H1 (cell line): ENCODE results near the gene ABHD6.

Experiments
- CBX5 ChIP-seq: fragments of 300-800, 300-1000 bp; sonication (generic); IDR thresholded peaks from 2 replicates; pipeline ENCODE4 v1.7.1; 2016; ENCODE audit warnings: antibody characterized with exemption, low read length, low read depth
- CHD2 ChIP-seq: IDR thresholded peaks from 2 replicates; pipeline ENCODE4 v1.6.1; 2012; ENCODE audit warnings: low read length, improper control_type of control experiment
- CREB1 ChIP-seq: IDR thresholded peaks from 2 replicates; pipeline ENCODE4 v1.6.1; 2012; ENCODE audit warnings: inconsistent platforms
- EP300 ChIP-seq, 2 experiments: IDR thresholded peaks; 1 replicate in 1 of 2; 2 replicates in 1 of 2; pipeline ENCODE4 v1.6.1; 2011 to 2012; ENCODE audit warnings: low read depth in 2 of 2, low read length in 2 of 2, mild to moderate bottlenecking in 2 of 2, borderline replicate concordance in 1 of 2, inconsistent platforms in 1 of 2, moderate library complexity in 1 of 2
- EZH2 ChIP-seq: fragments of 200-600 bp; sonication (generic); IDR thresholded peaks from 2 replicates; pipeline ENCODE4 v1.7.1; 2012; ENCODE audit warnings: low read depth, mild to moderate bottlenecking, moderate library complexity, low read length, inconsistent platforms; ENCODE audit not compliant: severe bottlenecking
- HDAC2 ChIP-seq, 2 experiments: fragments of 300-600 bp in 1 of 2; sonication (generic) in 1 of 2; IDR thresholded peaks; 2 replicates each; pipeline ENCODE4 v1.6.1; 2011 to 2012; ENCODE audit warnings: low read depth in 2 of 2, low read length in 2 of 2, mild to moderate bottlenecking in 2 of 2, moderate library complexity in 2 of 2, borderline replicate concordance in 1 of 2, inconsistent platforms in 1 of 2
- JUND ChIP-seq: IDR thresholded peaks from 2 replicates; pipeline ENCODE4 v1.6.1; 2011; ENCODE audit warnings: mild to moderate bottlenecking, improper control_type of control experiment, low read length
- NANOG ChIP-seq: IDR thresholded peaks from 2 replicates; pipeline ENCODE4 v1.6.1; 2011; ENCODE audit warnings: low read length, low read depth, mild to moderate bottlenecking, inconsistent platforms; ENCODE audit not compliant: insufficient read depth, poor library complexity, severe bottlenecking
- POLR2A ChIP-seq, 2 experiments: IDR thresholded peaks; 1 replicate in 1 of 2; 2 replicates in 1 of 2; pipeline ENCODE4 v1.6.1; 2011; ENCODE audit warnings: low read depth in 2 of 2, low read length in 2 of 2, mild to moderate bottlenecking in 2 of 2; ENCODE audit errors: control extremely low read depth in 1 of 2
- SP4 ChIP-seq: IDR thresholded peaks from 2 replicates; pipeline ENCODE4 v1.6.1; 2012; ENCODE audit warnings: low read length, inconsistent platforms
- TBP ChIP-seq: IDR thresholded peaks from 2 replicates; pipeline ENCODE4 v1.6.1; 2011; ENCODE audit warnings: low read depth, low read length, improper control_type of control experiment
- TF ChIP-seq, protein P1 (sequence below), 3 experiments: IDR thresholded peaks; 1 replicate in 2 of 3; 2 replicates in 1 of 3; pipeline versions ENCODE4 v1.5.1 to v1.6.1; 2011; ENCODE audit warnings: low read length in 3 of 3, mild to moderate bottlenecking in 3 of 3, inconsistent platforms in 2 of 3, low read depth in 1 of 3, moderate library complexity in 1 of 3; ENCODE audit not compliant: insufficient read depth in 1 of 3; ENCODE audit errors: control extremely low read depth in 1 of 3

DNA sequence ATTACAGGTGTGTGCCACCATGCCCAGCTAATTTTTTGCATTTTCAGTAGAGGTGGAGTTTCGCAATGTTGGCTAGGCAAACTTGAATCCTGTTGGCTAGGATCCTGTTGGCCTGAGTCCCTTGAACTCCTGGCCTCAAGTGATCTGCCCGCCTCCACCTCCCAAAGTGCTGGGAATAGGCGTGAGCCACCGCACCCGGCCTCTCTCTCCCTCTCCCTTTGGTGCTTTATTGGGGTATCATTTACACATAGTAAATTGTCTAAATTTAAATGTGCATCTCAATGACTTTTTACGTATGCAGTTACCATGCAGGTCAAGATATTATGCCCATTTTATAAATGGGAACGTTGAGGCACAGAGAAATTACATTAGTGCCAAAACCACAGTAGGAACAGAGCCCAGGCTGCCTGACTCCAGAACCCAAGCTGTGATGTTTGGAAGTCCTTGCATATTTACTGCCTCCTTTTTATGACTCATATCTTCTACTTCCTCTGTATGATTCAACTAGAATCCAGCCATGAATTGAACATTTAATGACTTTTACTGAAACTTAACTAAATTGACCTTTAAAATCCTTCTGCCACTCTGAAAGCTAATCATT lies 34.4 kb downstream of the ABHD6 start:
- TF ChIP-seq JUND (no peak), CHD2 (no peak), TBP (no peak), NANOG (no peak), POLR2A (IDR thresholded peaks at IDR 0.05; ENCODE audit: control extremely low read depth in 1 of 2, low read depth in 2 of 2, low read length in 2 of 2) (no peak), CBX5 (no peak), SP4 (no peak), HDAC2 (IDR thresholded peaks at IDR 0.05; ENCODE audit: borderline replicate concordance in 1 of 2, low read depth in 2 of 2, low read length in 2 of 2) (no peak), CREB1 (no peak), EP300 (IDR thresholded peaks at IDR 0.05; ENCODE audit: borderline replicate concordance in 1 of 2, low read depth in 2 of 2, low read length in 2 of 2) (no peak), EZH2 (no peak)
- TF ChIP-seq, protein P1, sequence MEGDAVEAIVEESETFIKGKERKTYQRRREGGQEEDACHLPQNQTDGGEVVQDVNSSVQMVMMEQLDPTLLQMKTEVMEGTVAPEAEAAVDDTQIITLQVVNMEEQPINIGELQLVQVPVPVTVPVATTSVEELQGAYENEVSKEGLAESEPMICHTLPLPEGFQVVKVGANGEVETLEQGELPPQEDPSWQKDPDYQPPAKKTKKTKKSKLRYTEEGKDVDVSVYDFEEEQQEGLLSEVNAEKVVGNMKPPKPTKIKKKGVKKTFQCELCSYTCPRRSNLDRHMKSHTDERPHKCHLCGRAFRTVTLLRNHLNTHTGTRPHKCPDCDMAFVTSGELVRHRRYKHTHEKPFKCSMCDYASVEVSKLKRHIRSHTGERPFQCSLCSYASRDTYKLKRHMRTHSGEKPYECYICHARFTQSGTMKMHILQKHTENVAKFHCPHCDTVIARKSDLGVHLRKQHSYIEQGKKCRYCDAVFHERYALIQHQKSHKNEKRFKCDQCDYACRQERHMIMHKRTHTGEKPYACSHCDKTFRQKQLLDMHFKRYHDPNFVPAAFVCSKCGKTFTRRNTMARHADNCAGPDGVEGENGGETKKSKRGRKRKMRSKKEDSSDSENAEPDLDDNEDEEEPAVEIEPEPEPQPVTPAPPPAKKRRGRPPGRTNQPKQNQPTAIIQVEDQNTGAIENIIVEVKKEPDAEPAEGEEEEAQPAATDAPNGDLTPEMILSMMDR (IDR thresholded peaks at IDR 0.05; ENCODE audit: control extremely low read depth in 1 of 3, insufficient read depth in 1 of 3, low read depth in 1 of 3, low read length in 3 of 3) = no peak
